SK-N-SH (cell line): ENCODE results near the gene NEAT1. TPM values are rescaled to one million over a fixed set of nuclear protein-coding genes. Genes with fewer than 3 reads are reported as not detected.

Experiments
- CTCF ChIA-PET: fragments of 300-600, 350-600 bp; formaldehyde crosslinking; extraction: SDS; loops from one replicate; lab custom pipeline; 2021; lab: Yijun Ruan, JAX
- POLR2A ChIA-PET: fragments of 350-600 bp; sonication (Branson Sonifier 250); formaldehyde crosslinking; extraction: SDS; loops from one replicate; lab custom pipeline; 2020; ENCODE audit warnings: antibody characterized with exemption, inconsistent platforms; lab: Yijun Ruan, JAX
- DNase-seq: peaks from one replicate; pipeline ENCODE4 v3.0.0; 2012
- H2AFZ ChIP-seq: fragments of 200-600 bp; sonication (generic); 2 replicates; pipeline ENCODE4 v1.8.1; 2016; ENCODE audit warnings: antibody characterized with exemption, mild to moderate bottlenecking, low read depth
- H3F3A ChIP-seq: fragments of 200-600 bp; sonication (generic); replicated peaks from 2 replicates; pipeline ENCODE3; 2016; ENCODE audit warnings: antibody characterized with exemption, mild to moderate bottlenecking; ENCODE audit not compliant: insufficient read depth
- H3K27ac ChIP-seq, 2 experiments: fragments of 200-500 bp in 1 of 2; fragments of 200-600 bp in 1 of 2; sonication (Bioruptor generic) in 1 of 2; sonication (generic), shearing (Covaris generic) in 1 of 2; 2 replicates each; pipeline versions ENCODE4 v1.5.1 to v1.6.1; 2014 to 2016; ENCODE audit warnings: low read depth in 2 of 2, inconsistent platforms in 1 of 2, low read length in 1 of 2, mild to moderate bottlenecking in 1 of 2, mixed read lengths in 1 of 2
- H3K27me3 ChIP-seq: fragments of 200-600 bp; sonication (generic), shearing (Covaris generic); 2 replicates; pipeline ENCODE4 v1.6.1; 2016; ENCODE audit warnings: mixed run types; ENCODE audit not compliant: insufficient read depth
- H3K36me3 ChIP-seq, 2 experiments: fragments of 200-500 bp in 1 of 2; fragments of 200-600 bp in 1 of 2; sonication (Bioruptor generic) in 1 of 2; sonication (generic) in 1 of 2; replicated peaks in 1 of 2; 2 replicates each; pipeline versions ENCODE3 to v1.5.1; 2014 to 2016; ENCODE audit warnings: low read length in 1 of 2, mild to moderate bottlenecking in 1 of 2; ENCODE audit not compliant: insufficient read depth in 2 of 2, control insufficient read depth in 1 of 2
- H3K4me1 ChIP-seq, 2 experiments: fragments of 200-500 bp in 1 of 2; fragments of 200-600 bp in 1 of 2; sonication (Bioruptor generic) in 1 of 2; sonication (generic), shearing (Covaris generic) in 1 of 2; 2 replicates each; pipeline versions ENCODE4 v1.5.1 to v1.6.1; 2014 to 2016; ENCODE audit warnings: low read depth in 1 of 2, low read length in 1 of 2, mixed run types in 1 of 2; ENCODE audit not compliant: insufficient read depth in 2 of 2, control insufficient read depth in 1 of 2
- H3K4me2 ChIP-seq: fragments of 200-600 bp; sonication (generic), shearing (Covaris generic); 2 replicates; pipeline ENCODE4 v1.6.1; 2017; ENCODE audit warnings: mixed run types
- H3K4me3 ChIP-seq, 2 experiments: fragments of 200-500 bp in 1 of 2; fragments of 200-600 bp in 1 of 2; sonication (Bioruptor generic) in 1 of 2; sonication (generic), shearing (Covaris generic) in 1 of 2; 2 replicates each; pipeline versions ENCODE4 v1.5.1 to v1.8.1; 2014 to 2016; ENCODE audit warnings: low read depth in 2 of 2, inconsistent platforms in 1 of 2, low read length in 1 of 2, mild to moderate bottlenecking in 1 of 2, mixed read lengths in 1 of 2, moderate library complexity in 1 of 2
- H3K79me2 ChIP-seq: fragments of 200-600 bp; sonication (generic); 2 replicates; pipeline ENCODE4 v1.8.1; 2017; ENCODE audit warnings: mild to moderate bottlenecking; ENCODE audit not compliant: insufficient read depth
- H3K9ac ChIP-seq: fragments of 200-600 bp; sonication (generic); 2 replicates; pipeline ENCODE4 v1.6.1; 2017; ENCODE audit warnings: mixed run types
- H3K9me2 ChIP-seq: fragments of 200-600 bp; sonication (generic); 2 replicates; pipeline ENCODE4 v1.6.1; 2017; ENCODE audit warnings: mixed run types
- H3K9me3 ChIP-seq: fragments of 200-600 bp; sonication (generic); 2 replicates; pipeline ENCODE4 v1.6.1; 2017; ENCODE audit warnings: mixed run types, mild to moderate bottlenecking, moderate library complexity
- H4K20me1 ChIP-seq: fragments of 200-600 bp; sonication (generic); 2 replicates; pipeline ENCODE4 v1.6.1; 2017; ENCODE audit warnings: mild to moderate bottlenecking, mixed run types; ENCODE audit not compliant: insufficient read depth
- ELF1 ChIP-seq: IDR thresholded peaks from 2 replicates; pipeline ENCODE4 v1.4.0; 2012
- FOSL2 ChIP-seq: IDR thresholded peaks from 2 replicates; pipeline ENCODE4 v1.4.0; 2012; ENCODE audit warnings: low read depth, mild to moderate bottlenecking, moderate library complexity, borderline replicate concordance
- GABPA ChIP-seq: IDR thresholded peaks from 2 replicates; pipeline ENCODE4 v1.4.0; 2012; ENCODE audit warnings: low read depth, mild to moderate bottlenecking
- JUND ChIP-seq: IDR thresholded peaks from 2 replicates; pipeline ENCODE4 v1.4.0; 2012
- MXI1 ChIP-seq: IDR thresholded peaks from 2 replicates; pipeline ENCODE4 v1.6.1; 2012; ENCODE audit warnings: mild to moderate bottlenecking, low read depth, low read length, improper control_type of control experiment
- NFIC ChIP-seq: IDR thresholded peaks from 2 replicates; pipeline ENCODE4 v1.4.0; 2012; ENCODE audit warnings: borderline replicate concordance
- NRF1 ChIP-seq: IDR thresholded peaks from 2 replicates; pipeline ENCODE4 v1.6.1; 2012; ENCODE audit warnings: low read depth, mild to moderate bottlenecking, low read length
- RCOR1 ChIP-seq: fragments of 150-350 bp; IDR thresholded peaks from 2 replicates; pipeline ENCODE4 v1.6.1; 2017; ENCODE audit warnings: antibody characterized with exemption, low read length
- RFX5 ChIP-seq: IDR thresholded peaks from 2 replicates; pipeline ENCODE4 v1.6.1; 2012; ENCODE audit warnings: mild to moderate bottlenecking, improper control_type of control experiment, low read length
- RXRA ChIP-seq: IDR thresholded peaks from 2 replicates; pipeline ENCODE4 v1.4.0; 2012; ENCODE audit warnings: low read depth, mild to moderate bottlenecking, borderline replicate concordance
- SMC3 ChIP-seq: IDR thresholded peaks from 2 replicates; pipeline ENCODE4 v1.6.1; 2012; ENCODE audit warnings: low read depth, low read length, improper control_type of control experiment
- TEAD4 ChIP-seq: IDR thresholded peaks from 2 replicates; pipeline ENCODE4 v1.4.0; 2012; ENCODE audit warnings: mild to moderate bottlenecking, borderline replicate concordance; ENCODE audit not compliant: insufficient read depth
- ZBTB33 ChIP-seq: IDR thresholded peaks from 2 replicates; pipeline ENCODE4 v1.4.0; 2012; ENCODE audit warnings: low read depth, borderline replicate concordance
- WGBS: methylation state at CpG from one replicate; pipeline ENCODE4 v1.1.6; 2017; ENCODE audit warnings: low lambda C conversion rate; 5-methylcytosine and 5-hydroxymethylcytosine counted together
- polyA plus RNA-seq, 3 experiments: library from polyadenylated mRNA; depleted of rRNA; stranded (reverse); fragments of >200 nt; gene quantifications; 2 replicates each; pipeline ENCODE4 v1.2.3, GENCODE V29; 2012

NEAT1 gene
- polyA plus RNA-seq, 1 of the 3 experiments (the other 2 are of a cell fraction): 435 TPM

GRCh38 chr11:65376138-65376713, 46.4 kb upstream of the NEAT1 start:
- Histone ChIP-seq H3K9ac (no peak overlapping the region), H3K27me3 (no peaks in the 10 kb centered on the region), H3K27ac (no peak overlapping the region), H3K9me2 (no peaks in the 10 kb centered on the region), H3K4me2 (no peak overlapping the region), H3K36me3 (no peaks in the 10 kb centered on the region), H2AFZ (no peak overlapping the region), H3K79me2 (peaks cover 6% of the 10 kb centered on the region), H3K4me3 (no peak overlapping the region), H3K4me1 (peaks cover 0 to 25% of the 10 kb centered on the region in 2 experiments; a peak in 1 of 4 replicates), H3F3A (peaks cover 14% of the 10 kb centered on the region), H3K9me3 (no peaks in the 10 kb centered on the region), H4K20me1 (no peaks in the 10 kb centered on the region)
- DNase-seq: no peak
- ChIA-PET POLR2A (interaction anchor here (1.0 to 1.4 kb wide), 3 partner anchors 48 to 124 kb away, joined by 4 read pairs; no protein-coding TSS in a partner anchor), CTCF (interaction anchor here (0.7 to 1.9 kb wide), 5 partner anchors 10 to 218 kb away, joined by 3 to 8 read pairs (median 4); no protein-coding TSS in a partner anchor)
- TF ChIP-seq ZBTB33 (no peak), NRF1 (no peak), FOSL2 (no peak), RXRA (no peak), RCOR1 (no peak), ELF1 (no peak), TEAD4 (no peak), GABPA (no peak), RFX5 (no peak), NFIC (no peak)
- 92% methylated on average over 15 of the region's 16 CpGs for WGBS

- Histone ChIP-seq H4K20me1 (no peaks in the 10 kb centered on the region), H3K4me2 (no peak overlapping the region), H3K27me3 (no peaks in the 10 kb centered on the region), H3K9ac (no peak overlapping the region), H2AFZ (no peak overlapping the region), H3K36me3 (no peaks in the 10 kb centered on the region), H3F3A (peaks cover 14% of the 10 kb centered on the region)
- ChIA-PET POLR2A (no interaction called here), CTCF (interaction anchor here (4.1 kb wide), 1 partner anchor 39 kb away, joined by 31 read pairs; no protein-coding TSS in a partner anchor)
- 77% methylated on average over 8 of the region's 8 CpGs for WGBS
- TF ChIP-seq JUND (no peak), MXI1 (peak; percentile 82), SMC3 (no peak), NFIC (no peak)
- TF ChIP-seq, all 33 proteins: peak for 1
- Histone ChIP-seq H3K27ac (peak overlapping the region in 1 of 2 experiments; percentile 31; a peak in 1 of 4 replicates), H3K4me3 (no peak overlapping the region), H3K79me2 (peaks cover 14% of the 10 kb centered on the region), H3K9me2 (no peaks in the 10 kb centered on the region), H3K9me3 (no peaks in the 10 kb centered on the region), H3K4me1 (peaks cover 6 to 32% of the 10 kb centered on the region in 2 experiments; a peak in 2 of 4 replicates)
- DNase-seq: peak; percentile 70
Observed at GRCh38 chr11:65377036-65377435, 45.6 kb upstream of the NEAT1 start.
